Measurements from ENCODE around the gene STK39. TPM values are rescaled to one million over a fixed set of nuclear protein-coding genes. Genes with fewer than 3 reads are reported as not detected.

Gene STK39
- total and polyA plus RNA-seq, 2 donors (not counting 1 experiment from before 2014, with no cell fraction given): 16.7 to 30.1 TPM

DNA sequence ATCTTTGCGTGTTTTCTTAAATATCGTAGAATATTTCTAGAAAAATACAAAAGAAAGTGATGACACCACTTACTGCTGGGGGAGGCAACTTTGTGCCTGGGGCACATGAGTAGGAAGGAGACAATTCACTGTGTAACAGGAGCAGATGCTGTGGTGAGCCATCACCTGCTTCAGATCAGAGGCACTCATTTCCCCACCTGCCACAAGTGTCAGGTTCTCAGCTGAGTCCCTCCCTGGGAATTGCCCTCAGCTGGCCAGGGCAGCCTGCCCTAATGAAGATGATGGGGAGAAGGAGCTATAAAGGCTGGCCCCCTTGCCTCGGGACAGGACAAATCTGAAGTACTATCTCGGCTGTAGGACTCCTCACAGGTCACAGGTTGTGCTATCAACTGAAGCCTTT lies 322.8 kb downstream of the STK39 start:
- Histone ChIP-seq H3K4me3 (replicated peaks in 1 of 4; ENCODE audit: control extremely low read depth in 1 of 4, insufficient read depth in 1 of 4, low read depth in 3 of 4, low read length in 4 of 4) (no peak overlapping the region), H3K4me2 (ENCODE audit: extremely low read depth, insufficient read depth, low read length) (no peak overlapping the region), H3K79me2 (ENCODE audit: control insufficient read depth, insufficient read depth, low read length) (no peaks in the 10 kb centered on the region), H3K4me1 (ENCODE audit: control insufficient read depth, extremely low read depth, insufficient read depth, low read length) (no peaks in the 10 kb centered on the region), H3K27ac (ENCODE audit: insufficient read depth, low read length) (no peak overlapping the region), H3K27me3 (ENCODE audit: control insufficient read depth, insufficient read depth, low read length) (no peaks in the 10 kb centered on the region), H3K36me3 (ENCODE audit: control insufficient read depth, insufficient read depth, low read length) (no peaks in the 10 kb centered on the region), H3K9ac (ENCODE audit: insufficient read depth, low read length) (no peak overlapping the region), H3K9me3 (ENCODE audit: control insufficient read depth, insufficient read depth, low read depth, low read length) (no peaks in the 10 kb centered on the region), H4K20me1 (ENCODE audit: control insufficient read depth, extremely low read depth, insufficient read depth, low read length) (no peaks in the 10 kb centered on the region), H2AFZ (ENCODE audit: low read length) (no peak overlapping the region)
- no peak for DNase-seq (ENCODE audit: low read depth in 2 of 2)
- TF ChIP-seq EZH2 (IDR thresholded peaks at IDR 0.05; ENCODE audit: low read length, missing control alignments): no peak
- TF ChIP-seq, protein P1, sequence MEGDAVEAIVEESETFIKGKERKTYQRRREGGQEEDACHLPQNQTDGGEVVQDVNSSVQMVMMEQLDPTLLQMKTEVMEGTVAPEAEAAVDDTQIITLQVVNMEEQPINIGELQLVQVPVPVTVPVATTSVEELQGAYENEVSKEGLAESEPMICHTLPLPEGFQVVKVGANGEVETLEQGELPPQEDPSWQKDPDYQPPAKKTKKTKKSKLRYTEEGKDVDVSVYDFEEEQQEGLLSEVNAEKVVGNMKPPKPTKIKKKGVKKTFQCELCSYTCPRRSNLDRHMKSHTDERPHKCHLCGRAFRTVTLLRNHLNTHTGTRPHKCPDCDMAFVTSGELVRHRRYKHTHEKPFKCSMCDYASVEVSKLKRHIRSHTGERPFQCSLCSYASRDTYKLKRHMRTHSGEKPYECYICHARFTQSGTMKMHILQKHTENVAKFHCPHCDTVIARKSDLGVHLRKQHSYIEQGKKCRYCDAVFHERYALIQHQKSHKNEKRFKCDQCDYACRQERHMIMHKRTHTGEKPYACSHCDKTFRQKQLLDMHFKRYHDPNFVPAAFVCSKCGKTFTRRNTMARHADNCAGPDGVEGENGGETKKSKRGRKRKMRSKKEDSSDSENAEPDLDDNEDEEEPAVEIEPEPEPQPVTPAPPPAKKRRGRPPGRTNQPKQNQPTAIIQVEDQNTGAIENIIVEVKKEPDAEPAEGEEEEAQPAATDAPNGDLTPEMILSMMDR (conservative IDR thresholded peaks at IDR 0.05 in 1 of 2, IDR thresholded peaks at IDR 0.05 in 1 of 2; ENCODE audit: low read depth in 1 of 2, low read length in 2 of 2): no peak

DNA sequence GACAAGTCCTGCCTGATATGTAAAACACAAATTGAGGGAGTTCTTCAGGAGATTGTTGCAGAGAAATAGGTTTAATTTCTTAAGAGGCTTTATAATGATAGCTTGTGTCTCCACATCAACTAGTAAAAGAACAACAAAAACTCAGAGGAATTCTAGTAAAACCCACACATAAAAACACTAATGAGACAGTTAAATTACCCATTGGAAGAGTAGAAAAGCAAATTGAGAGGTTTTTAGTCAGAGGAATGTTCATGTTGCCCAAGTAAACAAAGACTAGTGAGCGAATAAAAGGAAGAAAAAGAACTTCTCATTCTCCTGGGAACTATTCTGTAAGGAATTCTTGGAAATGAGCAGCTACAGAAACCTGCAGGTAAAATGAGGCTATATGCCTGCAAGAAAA lies 330.6 kb downstream of the STK39 start:
- Histone ChIP-seq H3K4me1 (ENCODE audit: control insufficient read depth, extremely low read depth, insufficient read depth, low read length) (no peaks in the 10 kb centered on the region), H3K27me3 (ENCODE audit: control insufficient read depth, insufficient read depth, low read length) (no peaks in the 10 kb centered on the region), H3K27ac (ENCODE audit: insufficient read depth, low read length) (no peak overlapping the region), H3K9ac (ENCODE audit: insufficient read depth, low read length) (no peak overlapping the region), H4K20me1 (ENCODE audit: control insufficient read depth, extremely low read depth, insufficient read depth, low read length) (no peaks in the 10 kb centered on the region), H2AFZ (ENCODE audit: low read length) (no peak overlapping the region), H3K4me3 (replicated peaks in 1 of 4; ENCODE audit: control extremely low read depth in 1 of 4, insufficient read depth in 1 of 4, low read depth in 3 of 4, low read length in 4 of 4) (no peak overlapping the region), H3K9me3 (ENCODE audit: control insufficient read depth, insufficient read depth, low read depth, low read length) (no peaks in the 10 kb centered on the region), H3K36me3 (ENCODE audit: control insufficient read depth, insufficient read depth, low read length) (no peaks in the 10 kb centered on the region), H3K4me2 (ENCODE audit: extremely low read depth, insufficient read depth, low read length) (no peak overlapping the region), H3K79me2 (ENCODE audit: control insufficient read depth, insufficient read depth, low read length) (no peaks in the 10 kb centered on the region)
- TF ChIP-seq, protein P1 (conservative IDR thresholded peaks at IDR 0.05 in 1 of 2, IDR thresholded peaks at IDR 0.05 in 1 of 2; ENCODE audit: low read depth in 1 of 2, low read length in 2 of 2): no peak
- no peak for TF ChIP-seq EZH2 (IDR thresholded peaks at IDR 0.05; ENCODE audit: low read length, missing control alignments)
- no peak for DNase-seq (ENCODE audit: low read depth in 2 of 2)

DNA sequence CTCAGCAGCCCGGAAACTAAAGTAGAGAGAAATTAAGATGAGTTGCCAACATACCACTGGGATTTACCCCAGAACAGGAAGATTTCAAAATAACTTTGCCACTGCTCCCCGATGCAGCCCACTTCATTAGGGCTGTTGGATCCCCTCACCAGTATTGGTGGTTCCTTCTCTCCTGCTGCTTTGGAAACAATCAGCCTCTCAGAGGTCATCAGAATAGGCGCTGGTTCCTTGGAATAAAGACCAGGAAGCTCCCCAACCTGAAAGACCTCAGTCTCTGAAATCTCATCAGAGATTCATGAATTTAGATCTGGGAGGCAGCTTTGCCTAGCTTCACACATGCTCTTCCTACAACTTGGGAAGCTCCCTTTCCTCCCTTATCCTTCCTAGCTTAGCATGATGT lies 332.4 kb downstream of the STK39 start:
- no peak for TF ChIP-seq EZH2 (IDR thresholded peaks at IDR 0.05; ENCODE audit: low read length, missing control alignments)
- TF ChIP-seq, protein P1 (conservative IDR thresholded peaks at IDR 0.05 in 1 of 2, IDR thresholded peaks at IDR 0.05 in 1 of 2; ENCODE audit: low read depth in 1 of 2, low read length in 2 of 2): no peak
- Histone ChIP-seq H3K4me1 (ENCODE audit: control insufficient read depth, extremely low read depth, insufficient read depth, low read length) (no peaks in the 10 kb centered on the region), H3K4me3 (replicated peaks in 1 of 4; ENCODE audit: control extremely low read depth in 1 of 4, insufficient read depth in 1 of 4, low read depth in 3 of 4, low read length in 4 of 4) (no peak overlapping the region), H3K9me3 (ENCODE audit: control insufficient read depth, insufficient read depth, low read depth, low read length) (no peaks in the 10 kb centered on the region), H3K4me2 (ENCODE audit: extremely low read depth, insufficient read depth, low read length) (no peak overlapping the region), H4K20me1 (ENCODE audit: control insufficient read depth, extremely low read depth, insufficient read depth, low read length) (no peaks in the 10 kb centered on the region), H2AFZ (ENCODE audit: low read length) (no peak overlapping the region), H3K36me3 (ENCODE audit: control insufficient read depth, insufficient read depth, low read length) (no peaks in the 10 kb centered on the region), H3K79me2 (ENCODE audit: control insufficient read depth, insufficient read depth, low read length) (no peaks in the 10 kb centered on the region), H3K27me3 (ENCODE audit: control insufficient read depth, insufficient read depth, low read length) (no peaks in the 10 kb centered on the region), H3K9ac (ENCODE audit: insufficient read depth, low read length) (no peak overlapping the region), H3K27ac (ENCODE audit: insufficient read depth, low read length) (no peak overlapping the region)
- DNase-seq (ENCODE audit: low read depth in 2 of 2): no peak

Measured in fibroblast of lung (primary cell).